Naive thymus-derived CD4-positive, alpha-beta T cell (primary cell): ENCODE measurements around the gene ORC4. TPM values are rescaled to one million over a fixed set of nuclear protein-coding genes. Genes with fewer than 3 reads are reported as not detected.

ENCODE experiments used
- polyA plus RNA-seq, 2 donors: library from polyadenylated mRNA; unstranded; fragments of 300-500 nt; fragmentation: Illumina TruSeq; gene quantifications; one replicate each; pipeline ENCODE4 v1.2.3, GENCODE V29; 2021
- total RNA-seq, 6 experiments: library from RNA in 5 of 6; stranded (reverse) in 5 of 6; gene quantifications; 1 replicate in 5 of 6; 2 replicates in 1 of 6; pipeline ENCODE4 v1.2.3 and lab custom pipeline; 2021 to 2026

ORC4 gene
- total and polyA plus RNA-seq, 7 experiments from 2014 or later, result 34.1 to 63.7 (median 46.5) TPM

Other genes starting within 250 kb of the ORC4 start
- 10 to 100 TPM in 4 of 5 experiments, 1 to 10 TPM in 1; 8.0 to 15.2 (median 12.1) TPM for gene ACVR2A, start 175.7 kb downstream of the ORC4 start, total RNA-seq
- gene ACVR2A, start 175.7 kb downstream of the ORC4 start, polyA plus RNA-seq, result 1 to 10 TPM; 4.2 to 6.4 TPM
- 10 to 100 TPM; 54.6 to 76.8 (median 69.1) TPM for gene MBD5, start 354 bp upstream of the ORC4 start, total RNA-seq
- gene MBD5, start 354 bp upstream of the ORC4 start, polyA plus RNA-seq, result 10 to 100 TPM; 14.6 to 22.9 TPM